Placental pericyte (primary cell): ENCODE results near the gene KHSRP. TPM values are rescaled to one million over a fixed set of nuclear protein-coding genes. Genes with fewer than 3 reads are reported as not detected.

ENCODE experiments used
- small RNA-seq: library from RNA; depleted of rRNA; stranded (forward); fragments of <200 nt; gene quantifications from one replicate; pipeline ENCODE3, GENCODE V24; 2012; ENCODE audit warnings: low replicate concordance
- total RNA-seq: library from RNA; depleted of rRNA; stranded (reverse); fragments of >200 nt; gene quantifications from 2 replicates; pipeline ENCODE4 v1.2.3, GENCODE V29; 2012

Gene KHSRP
- total RNA-seq = 81.2 and 189 TPM in 2 replicates

GRCh38 chr19:6424195-6424938 is at the start of gene KHSRP:
Gene KHSRP, minus strand, starts transcription at chr19:6424811. Its CDS starts 110 bp downstream, at chr19:6424701.

DNA sequence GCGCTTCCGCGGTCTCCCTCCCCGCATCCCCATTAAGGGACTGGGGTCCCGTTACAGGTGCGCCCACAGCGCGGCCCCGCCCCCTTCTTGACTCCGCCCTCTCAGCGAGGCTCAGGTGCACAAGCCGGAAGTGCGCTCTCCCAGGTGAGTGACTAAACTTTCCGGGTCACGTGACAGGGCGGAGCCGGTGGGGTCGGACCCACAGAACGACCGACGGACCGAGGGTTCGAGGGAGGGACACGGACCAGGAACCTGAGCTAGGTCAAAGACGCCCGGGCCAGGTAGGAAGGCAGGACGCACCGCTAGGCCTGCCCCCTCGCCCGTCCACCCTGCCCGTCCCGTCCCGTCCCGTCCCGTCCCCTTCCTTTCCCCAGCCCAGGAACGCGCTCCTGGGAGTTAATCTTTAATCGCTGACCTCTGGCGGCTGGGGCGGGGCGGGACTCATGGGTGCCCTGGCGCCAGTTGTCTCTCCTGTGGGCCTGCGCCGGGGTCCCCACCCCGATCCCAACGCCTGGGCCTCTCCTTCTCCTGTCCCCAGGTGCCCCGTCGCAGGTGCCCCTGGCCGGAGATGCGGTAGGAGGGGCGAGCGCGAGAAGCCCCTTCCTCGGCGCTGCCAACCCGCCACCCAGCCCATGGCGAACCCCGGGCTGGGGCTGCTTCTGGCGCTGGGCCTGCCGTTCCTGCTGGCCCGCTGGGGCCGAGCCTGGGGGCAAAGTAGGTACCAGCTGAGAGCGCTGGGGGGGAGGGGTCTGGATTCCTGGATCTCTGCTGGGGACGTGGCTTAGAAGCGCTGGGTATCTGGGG is 39.7 kb upstream of the KHSRP start, which contains the start of gene CRB3:
TSS of gene CRB3 (plus strand) at position 202 of the 804 bp plus-strand sequence. CDS start at position 633, 431 bp downstream.

GRCh38 chr19:6459262-6460098 is 34.9 kb upstream of the KHSRP start, which contains the start of gene SLC25A23:
Gene SLC25A23, minus strand, starts transcription at chr19:6459792. Its CDS starts 164 bp downstream, at chr19:6459628.

GRCh38 chr19:6433663-6434062 is 9.1 kb upstream of the KHSRP start, which contains the start of gene SLC25A41:
Gene SLC25A41, minus strand, starts transcription at chr19:6433763. Its CDS starts 70 bp downstream, at chr19:6433693.

DNA sequence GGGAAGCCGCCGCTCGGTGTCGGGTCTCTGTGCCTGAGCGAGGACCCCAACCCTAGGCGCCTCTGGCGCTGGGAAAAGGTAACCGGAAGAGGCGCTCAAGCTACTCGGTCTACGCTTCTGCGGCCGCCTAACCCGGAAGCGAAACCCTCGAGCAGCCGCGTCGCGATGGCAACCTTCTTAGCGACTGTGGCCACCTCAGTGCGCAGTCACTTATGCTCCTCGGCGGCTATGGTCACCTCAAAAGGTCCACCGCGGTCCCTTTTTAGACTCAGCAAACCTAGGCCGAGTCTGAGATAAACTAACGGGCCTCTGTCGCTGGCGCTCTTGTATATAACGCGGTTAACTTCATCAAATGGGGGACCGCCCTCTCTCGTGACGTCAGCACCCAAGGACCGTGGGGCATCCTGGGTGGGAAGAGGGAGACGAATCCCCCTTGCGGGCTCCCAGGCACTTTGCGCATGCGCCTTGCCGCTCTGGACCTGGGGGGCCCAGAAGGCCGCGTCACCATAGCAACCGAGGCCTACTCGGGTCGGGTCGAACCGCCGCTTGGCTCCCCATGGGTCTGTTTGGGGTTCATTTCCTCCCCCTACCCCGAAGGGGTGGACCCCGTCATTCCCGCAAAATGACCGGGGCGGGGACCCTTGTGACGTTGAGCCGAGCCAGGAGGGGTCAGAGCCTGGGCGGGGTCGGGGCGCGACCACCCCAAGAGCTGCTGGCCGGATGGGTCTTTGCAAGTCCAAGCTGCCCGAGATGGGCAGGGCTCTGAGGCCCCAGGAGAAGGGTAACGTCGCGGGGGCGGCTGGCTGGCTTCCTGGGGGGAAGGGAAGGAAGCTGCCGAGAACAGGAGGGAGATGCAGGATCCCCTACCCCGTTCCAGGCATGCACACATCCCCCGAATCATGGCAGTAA is 31.3 kb downstream of the KHSRP start, which contains the start of gene GTF2F1:
TSS of gene GTF2F1 (minus strand) at position 91 of the 909 bp plus-strand sequence. CDS start 169 bp downstream, outside the sequence.

DNA sequence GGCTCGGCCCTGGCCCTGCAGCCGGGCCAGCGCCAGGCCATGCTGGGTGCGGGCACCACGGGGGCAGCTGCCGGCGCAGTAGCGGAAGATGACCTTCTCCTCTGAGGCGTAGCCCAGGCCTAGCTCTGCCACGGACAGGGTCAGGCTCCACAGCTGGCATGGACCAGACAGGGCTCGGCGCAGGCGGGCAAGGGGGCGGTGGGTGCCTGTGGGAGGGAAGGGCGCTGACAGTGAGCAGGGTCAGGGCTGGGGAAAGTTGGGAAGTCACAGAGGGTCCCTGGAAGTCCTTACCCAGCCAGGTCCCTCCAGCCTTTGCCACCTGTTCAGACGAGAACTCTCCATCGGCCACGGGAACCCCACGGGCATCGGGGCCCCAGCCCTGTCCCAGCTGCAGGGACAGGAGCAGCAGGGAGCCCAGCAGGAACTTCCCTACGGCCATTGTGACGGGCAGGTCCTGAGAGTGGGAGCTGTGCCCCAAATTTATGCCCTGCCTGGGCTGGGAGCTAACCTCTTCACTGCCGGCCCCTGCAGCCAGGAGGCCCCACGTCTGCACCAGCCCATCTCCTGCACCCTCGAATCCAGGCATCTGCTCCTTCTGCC is 49.1 kb downstream of the KHSRP start, which contains the start of gene PSPN:
TSS of gene PSPN (minus strand) at position 523 of the 600 bp plus-strand sequence. CDS start at position 439, 84 bp downstream.

DNA sequence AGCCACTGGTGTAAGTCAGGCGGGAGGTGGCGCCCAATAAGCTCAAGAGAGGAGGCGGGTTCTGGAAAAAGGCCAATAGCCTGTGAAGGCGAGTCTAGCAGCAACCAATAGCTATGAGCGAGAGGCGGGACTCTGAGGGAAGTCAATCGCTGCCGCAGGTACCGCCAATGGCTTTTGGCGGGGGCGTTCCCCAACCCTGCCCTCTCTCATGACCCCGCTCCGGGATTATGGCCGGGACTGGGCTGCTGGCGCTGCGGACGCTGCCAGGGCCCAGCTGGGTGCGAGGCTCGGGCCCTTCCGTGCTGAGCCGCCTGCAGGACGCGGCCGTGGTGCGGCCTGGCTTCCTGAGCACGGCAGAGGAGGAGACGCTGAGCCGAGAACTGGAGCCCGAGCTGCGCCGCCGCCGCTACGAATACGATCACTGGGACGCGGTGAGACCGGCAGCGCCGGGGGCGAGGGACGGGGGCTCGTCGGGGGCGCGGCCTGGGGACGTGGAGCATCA is 52.0 kb downstream of the KHSRP start, which contains the start of gene ALKBH7:
TSS of gene ALKBH7 (plus strand) at position 201 of the 502 bp plus-strand sequence. CDS start at position 228, 27 bp downstream.

Small RNA genes within 50 kb of the gene (small RNA-seq; reads per million reads assigned to genes)
- gene MIR6790 = not detected
- 0.23 reads per million for gene MIR6885

Other genes with a start within 250 kb of the KHSRP start
- 14.6 and 18.6 TPM in 2 replicates for gene MLLT1, start 144.8 kb downstream of the KHSRP start, total RNA-seq
- gene ACER1, start 91.2 kb downstream of the KHSRP start, total RNA-seq = not detected in 2 replicates
- gene CLPP, start 63.3 kb downstream of the KHSRP start, total RNA-seq = 67.3 and 84.5 TPM in 2 replicates
- gene ALKBH7, start 52.0 kb downstream of the KHSRP start, total RNA-seq = 31.1 and 45.7 TPM in 2 replicates
- gene PSPN, start 48.9 kb downstream of the KHSRP start, total RNA-seq = 0.43 and 0.88 TPM in 2 replicates
- gene GTF2F1, start 31.6 kb downstream of the KHSRP start, total RNA-seq = 46.2 and 107 TPM in 2 replicates
- gene SLC25A41, start 9.0 kb upstream of the KHSRP start, total RNA-seq = under 0.01 TPM in 1 of 2 replicates, not detected in the other
- 16.3 and 35.7 TPM in 2 replicates for gene SLC25A23, start 35.0 kb upstream of the KHSRP start, total RNA-seq
- not detected in 2 replicates for gene CRB3, start 39.5 kb upstream of the KHSRP start, total RNA-seq
- not detected in 2 replicates for gene DENND1C, start 57.0 kb upstream of the KHSRP start, total RNA-seq
- gene TUBB4A, start 77.5 kb upstream of the KHSRP start, total RNA-seq = not detected in 2 replicates
- gene TNFSF9, start 106.2 kb upstream of the KHSRP start, total RNA-seq = 0.29 TPM in 1 of 2 replicates, not detected in the other
- gene CD70, start 166.3 kb upstream of the KHSRP start, total RNA-seq = 0.29 TPM in 1 of 2 replicates, not detected in the other
- gene TNFSF14, start 245.3 kb upstream of the KHSRP start, total RNA-seq = 0.14 and 0.22 TPM in 2 replicates